Esophagus muscularis mucosa (tissue), 3 donors: ENCODE data around the gene TFAM.

Experiments
- CTCF ChIP-seq, 3 experiments: fragments of 200-600 bp in 2 of 3; fragments of 450-650 bp in 1 of 3; sonication (generic) in 2 of 3; IDR thresholded peaks; one replicate each; pipeline ENCODE4 v1.5.1; 2017 to 2019; ENCODE audit warnings: antibody characterized with exemption in 3 of 3, mild to moderate bottlenecking in 2 of 3, moderate library complexity in 1 of 3
- POLR2A ChIP-seq: fragments of 450-650 bp; IDR thresholded peaks from one replicate; pipeline ENCODE4 v1.6.1; 2017; ENCODE audit warnings: antibody characterized with exemption, moderate library complexity, mild to moderate bottlenecking, low read depth

DNA sequence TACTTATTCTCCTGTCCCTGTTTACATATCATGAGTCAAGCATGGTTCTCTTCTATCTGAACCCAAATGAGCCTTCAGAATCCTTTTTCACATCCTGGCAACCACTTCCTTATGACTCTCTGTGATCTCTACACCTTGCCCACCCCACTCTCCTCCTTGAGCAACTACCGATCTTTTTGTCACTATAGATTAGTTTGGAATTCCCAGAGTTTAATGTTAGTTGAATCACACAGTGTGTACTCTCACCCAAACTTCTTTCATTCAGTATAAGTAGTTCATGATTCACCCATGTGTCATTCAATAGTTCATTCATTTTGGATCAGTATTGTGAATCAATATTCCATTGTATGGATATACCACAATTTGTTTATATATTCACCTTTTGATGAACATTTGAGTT is 55.3 kb downstream of the TFAM start:
- TF ChIP-seq CTCF (IDR thresholded peaks at IDR 0.05) (no peak), POLR2A (no peak)
